Activated T-cell treated with anti-CD3 and anti-CD28 coated beads for 1 hour (primary cell): Measurements from ENCODE around the gene CDC5L.
A peak's percentile ranks its signal among the peaks of the same experiment; 100 is the strongest.
"Not testable (repeated sequence)": the region's sequence is repeated elsewhere in the genome, so short reads cannot be mapped to it uniquely, and the experiment has no call there.

Source experiments
- DNase-seq: peaks from one replicate; pipeline ENCODE4 v3.0.0-alpha.2; 2020; ENCODE audit warnings: low read depth

Gene CDC5L

GRCh38 chr6:44387346-44388134 is at the start of gene CDC5L:
CDC5L (plus strand) TSS chr6:44387706; CDS start chr6:44387824, 118 bp downstream.
- peak; percentile 74 for DNase-seq

GRCh38 chr6:44338228-44339122 is 49.0 kb upstream of the CDC5L start:
- DNase-seq, result peak; percentile 53

- no peak for DNase-seq
Measured at GRCh38 chr6:44339301-44339700, 48.2 kb upstream of the CDC5L start.

GRCh38 chr6:44339763-44340625 is 47.5 kb upstream of the CDC5L start:
- no peak for DNase-seq

GRCh38 chr6:44341095-44341890 is 46.2 kb upstream of the CDC5L start:
- DNase-seq, result no peak

GRCh38 chr6:44342052-44342451 is 45.5 kb upstream of the CDC5L start:
- no peak for DNase-seq

GRCh38 chr6:44342489-44342888 is 45.0 kb upstream of the CDC5L start, which contains the start of gene SPATS1:
SPATS1 (plus strand) TSS chr6:44342650; CDS start chr6:44343096, 446 bp downstream.
- DNase-seq, result no peak

- not testable (repeated sequence) for DNase-seq
Measured at GRCh38 chr6:44346818-44347217, 40.7 kb upstream of the CDC5L start.

- no peak for DNase-seq
Measured at GRCh38 chr6:44349904-44350649, 37.4 kb upstream of the CDC5L start.

- DNase-seq, result not testable (repeated sequence)
Measured at GRCh38 chr6:44350650-44350994, 36.9 kb upstream of the CDC5L start.

GRCh38 chr6:44352259-44352658 is 35.2 kb upstream of the CDC5L start:
- DNase-seq, result no peak

- no peak for DNase-seq
Measured at GRCh38 chr6:44353336-44353735, 34.2 kb upstream of the CDC5L start.

GRCh38 chr6:44355640-44356039 is 31.9 kb upstream of the CDC5L start:
- no peak for DNase-seq

- no peak for DNase-seq
Measured at GRCh38 chr6:44356487-44356886, 31.0 kb upstream of the CDC5L start.

GRCh38 chr6:44359973-44360372 is 27.5 kb upstream of the CDC5L start:
- DNase-seq, result no peak

GRCh38 chr6:44361947-44362346 is 25.6 kb upstream of the CDC5L start:
- DNase-seq, result no peak

GRCh38 chr6:44363377-44363926 is 24.1 kb upstream of the CDC5L start:
- no peak for DNase-seq

- DNase-seq, result no peak
Measured at GRCh38 chr6:44366781-44367180, 20.7 kb upstream of the CDC5L start.

GRCh38 chr6:44367681-44368080 is 19.8 kb upstream of the CDC5L start:
- no peak for DNase-seq

- DNase-seq, result no peak
Measured at GRCh38 chr6:44373051-44373450, 14.5 kb upstream of the CDC5L start.
